SH-SY5Y (cell line): ENCODE results near the gene DHX32.

Experiments
- GATA2 ChIP-seq: IDR thresholded peaks from 2 replicates; pipeline ENCODE4 v1.6.1; 2011; ENCODE audit warnings: mild to moderate bottlenecking, low read depth, low read length
- GATA3 ChIP-seq: IDR thresholded peaks from 2 replicates; pipeline ENCODE4 v1.6.1; 2011; ENCODE audit warnings: low read depth, mild to moderate bottlenecking, low read length, moderate library complexity

DNA sequence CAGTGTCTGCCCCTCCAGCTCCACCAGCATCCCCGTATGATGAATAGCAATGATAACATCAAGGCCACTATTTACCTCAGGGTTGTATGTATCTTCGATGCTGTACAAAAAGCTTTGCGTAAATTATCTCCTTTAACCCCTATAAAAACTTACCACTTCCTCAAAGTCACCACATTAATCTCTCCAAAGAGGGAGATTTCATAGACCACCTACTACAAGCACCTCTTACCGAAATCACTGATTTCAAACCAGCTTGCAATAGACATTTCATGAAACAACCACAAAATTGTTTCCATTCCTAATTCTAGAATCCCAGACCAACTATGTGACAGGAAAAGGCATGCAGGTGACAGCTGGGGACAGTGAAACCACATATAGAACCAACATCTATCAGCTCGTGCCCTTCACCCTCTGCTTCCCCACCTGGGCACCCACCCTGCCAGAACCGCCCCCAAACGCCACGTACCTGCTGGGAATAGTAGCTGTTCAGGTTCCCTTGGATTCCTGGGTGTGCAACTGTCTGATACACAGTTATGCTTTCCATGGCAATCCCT, 85.4 kb downstream of the DHX32 start:
- no peak for TF ChIP-seq GATA3
- TF ChIP-seq GATA2, result no peak
